BJ (cell line): ENCODE data around the gene CDKAL1. TPM values are rescaled to one million over a fixed set of nuclear protein-coding genes. Genes with fewer than 3 reads are reported as not detected.

ENCODE experiments used
- CTCF ChIA-PET: fragments of 350-600 bp; formaldehyde crosslinking; extraction: SDS; loops from one replicate; lab custom pipeline; 2021; ENCODE audit warnings: antibody characterized with exemption, inconsistent platforms; lab: Yijun Ruan, JAX
- POLR2A ChIA-PET: fragments of 300-600 bp; sonication (Branson Sonifier 250); formaldehyde crosslinking; extraction: SDS; loops from one replicate; lab custom pipeline; 2021; ENCODE audit warnings: antibody characterized with exemption; lab: Charles Lee
- DNase-seq: peaks from one replicate; pipeline ENCODE4 v3.0.0-alpha.2; 2011; ENCODE audit warnings: low read depth
- H3K27me3 ChIP-seq: 2 replicates; pipeline ENCODE4 v1.6.0; 2011; ENCODE audit warnings: low read length; ENCODE audit not compliant: control insufficient read depth, insufficient read depth
- H3K36me3 ChIP-seq: 2 replicates; pipeline ENCODE4 v1.5.1; 2011; ENCODE audit warnings: low read length; ENCODE audit not compliant: control insufficient read depth, insufficient read depth
- H3K4me3 ChIP-seq: 2 replicates; pipeline ENCODE4 v1.5.1; 2011; ENCODE audit warnings: low read depth, mild to moderate bottlenecking, control low read depth, low read length
- CTCF ChIP-seq: IDR thresholded peaks from 2 replicates; pipeline ENCODE4 v1.5.1; 2011; ENCODE audit warnings: low read depth, mild to moderate bottlenecking, control low read depth, inconsistent platforms, low read length, moderate library complexity; ENCODE audit not compliant: insufficient read depth
- polyA plus RNA-seq: library from polyadenylated mRNA; depleted of rRNA; stranded (reverse); fragments of >200 nt; gene quantifications from 2 replicates; pipeline ENCODE4 v1.2.3, GENCODE V29; 2011

CDKAL1 gene
- polyA plus RNA-seq, 1 experiment: 3.8 TPM

DNA sequence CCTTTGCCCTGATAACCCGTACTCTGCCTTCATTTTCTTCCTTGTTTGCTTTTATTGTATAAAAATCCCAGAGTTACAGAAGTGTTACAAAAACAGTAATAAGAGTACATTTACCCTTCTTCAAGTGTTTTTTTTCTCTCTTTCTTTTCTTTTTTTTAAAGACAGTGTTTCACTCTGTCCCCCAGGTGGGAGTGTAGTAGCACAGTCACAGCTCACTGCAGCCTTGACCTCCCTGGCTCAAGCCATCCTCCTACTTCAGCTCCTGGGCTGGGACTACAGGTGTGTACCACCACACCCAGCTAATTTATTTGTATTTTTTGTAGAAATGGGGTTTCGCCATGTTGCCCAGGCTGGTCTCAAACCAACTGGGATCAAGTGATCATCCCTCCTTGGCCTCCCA is 402.7 kb downstream of the CDKAL1 start:
- no peak overlapping the region for H3K4me3 ChIP-seq
- ChIA-PET CTCF (no interaction called here), POLR2A (no interaction called here)
- TF ChIP-seq CTCF: no peak
- DNase-seq: no peak
- no peaks in the 10 kb centered on the region for H3K36me3 ChIP-seq
- no peaks in the 10 kb centered on the region for H3K27me3 ChIP-seq

DNA sequence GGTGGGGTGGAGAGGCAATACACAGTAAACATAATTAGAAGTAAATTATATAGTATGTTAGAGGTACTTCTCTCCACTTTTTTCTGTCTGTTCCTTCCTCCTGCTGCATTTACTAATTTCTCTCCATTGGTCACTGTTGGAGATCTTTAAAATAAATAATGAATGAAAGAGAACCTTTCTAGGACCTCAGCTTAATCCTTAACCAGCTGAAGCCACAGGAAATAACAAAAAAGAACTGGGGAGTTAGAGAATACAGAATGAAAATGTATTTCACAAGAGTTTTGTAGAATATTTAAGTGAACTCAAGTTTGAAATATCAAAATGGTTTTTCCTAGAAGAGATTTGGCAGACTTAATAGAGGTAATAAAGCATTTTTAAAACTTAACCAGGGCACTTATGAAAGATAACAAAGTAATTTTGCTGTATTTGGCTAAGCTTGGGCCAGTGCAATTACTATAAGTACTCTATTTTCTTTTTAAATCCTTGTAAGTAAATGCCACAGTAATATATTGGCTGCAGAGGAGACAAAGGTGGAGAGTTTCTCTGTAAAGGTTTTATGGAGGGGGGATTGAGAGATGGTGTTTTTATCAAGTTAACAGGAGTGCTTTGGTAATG is 405.0 kb downstream of the CDKAL1 start:
- CTCF ChIA-PET: interaction anchor here (1.0 kb wide), 2 partner anchors 12 to 13 kb away, joined by 3 read pairs; no protein-coding TSS in a partner anchor
- POLR2A ChIA-PET: no interaction called here
- Histone ChIP-seq H3K27me3 (no peaks in the 10 kb centered on the region), H3K36me3 (no peaks in the 10 kb centered on the region), H3K4me3 (no peak overlapping the region)
- no peak for TF ChIP-seq CTCF
- DNase-seq: no peak

DNA sequence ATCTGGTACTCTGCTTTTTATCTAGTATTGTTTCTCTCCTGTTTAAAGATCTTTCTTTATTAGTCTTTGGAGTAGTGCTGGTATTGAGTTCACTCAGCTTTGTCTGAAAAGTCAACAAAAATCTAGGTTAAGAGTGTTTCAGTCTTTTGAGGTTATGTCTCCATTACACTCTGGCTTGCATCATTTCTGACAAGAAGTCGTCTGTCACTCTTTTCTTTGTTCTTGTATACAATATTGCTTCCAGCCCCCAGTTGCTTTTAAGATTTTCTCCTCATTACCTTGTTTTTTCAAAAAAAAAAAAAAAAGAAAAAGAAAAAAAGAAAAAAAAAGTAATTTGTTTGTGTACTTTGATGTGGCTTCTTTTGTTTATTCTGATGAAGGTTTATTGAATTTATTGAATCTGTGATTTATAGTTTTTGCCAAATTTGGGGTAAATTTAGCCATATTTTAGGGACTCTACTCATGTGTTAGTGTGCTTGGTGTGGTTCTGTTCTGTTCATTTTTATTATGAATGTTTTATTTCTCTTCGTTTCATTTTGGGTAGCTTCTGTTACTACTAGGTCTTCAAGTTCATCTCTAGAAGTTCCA is 408.9 kb downstream of the CDKAL1 start:
- ChIA-PET CTCF (interaction anchor here (0.6 to 0.9 kb wide), 2 partner anchors 33 to 706 kb away, joined by 3 to 4 read pairs; no protein-coding TSS in a partner anchor), POLR2A (no interaction called here)
- DNase-seq: no peak
- H3K4me3 ChIP-seq: no peak overlapping the region
- no peaks in the 10 kb centered on the region for H3K36me3 ChIP-seq
- H3K27me3 ChIP-seq: no peaks in the 10 kb centered on the region
- no peak for TF ChIP-seq CTCF

DNA sequence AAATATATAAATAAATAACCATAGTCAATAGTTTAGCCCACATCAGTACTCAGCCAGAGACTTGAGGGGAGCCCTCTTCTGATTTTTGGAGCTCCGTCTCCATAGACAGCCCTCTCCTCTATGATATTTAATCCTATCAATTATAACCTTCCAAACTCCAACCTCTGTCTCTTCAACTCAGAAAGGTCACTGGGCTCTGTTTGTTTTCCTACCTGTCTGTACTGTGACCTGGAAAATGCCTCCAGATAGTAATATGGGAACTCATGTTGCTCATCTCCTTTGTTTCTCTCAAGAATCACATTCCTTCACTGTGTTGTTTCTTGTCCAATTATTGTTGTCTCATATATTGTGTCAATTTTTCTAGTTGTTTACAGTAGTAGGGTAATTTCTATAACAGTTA is 409.7 kb downstream of the CDKAL1 start:
- TF ChIP-seq CTCF: no peak
- no peaks in the 10 kb centered on the region for H3K27me3 ChIP-seq
- no peak overlapping the region for H3K4me3 ChIP-seq
- ChIA-PET POLR2A (no interaction called here), CTCF (interaction anchor here (0.9 kb wide), 1 partner anchor 34 kb away, joined by 4 read pairs; no protein-coding TSS in a partner anchor)
- no peaks in the 10 kb centered on the region for H3K36me3 ChIP-seq
- no peak for DNase-seq

DNA sequence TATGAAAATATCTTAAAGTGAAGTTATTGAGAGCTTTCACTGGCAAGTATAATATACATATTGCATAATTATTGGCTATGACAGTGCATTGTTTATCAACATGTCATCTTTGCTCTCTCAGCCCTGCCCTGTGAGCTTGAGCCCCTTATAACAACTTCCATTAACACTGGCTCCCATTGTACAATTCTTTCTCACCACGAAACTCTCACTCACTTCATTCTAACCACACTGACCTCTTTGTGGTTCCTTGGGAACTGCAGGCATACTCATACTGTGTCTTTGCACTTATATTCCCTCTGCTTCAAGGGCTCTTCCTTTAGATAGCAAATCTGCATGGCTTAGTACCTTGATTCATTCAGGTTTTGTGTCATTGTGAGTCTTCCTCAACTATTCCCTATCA is 411.8 kb downstream of the CDKAL1 start:
- ChIA-PET CTCF (no interaction called here), POLR2A (no interaction called here)
- no peak overlapping the region for H3K4me3 ChIP-seq
- H3K36me3 ChIP-seq: no peaks in the 10 kb centered on the region
- TF ChIP-seq CTCF: no peak
- no peak for DNase-seq
- no peaks in the 10 kb centered on the region for H3K27me3 ChIP-seq
